Smooth muscle cell of the pulmonary artery (primary cell): ENCODE data around the gene ADH7. TPM values are rescaled to one million over a fixed set of nuclear protein-coding genes. Genes with fewer than 3 reads are reported as not detected.

ENCODE experiments used
- total RNA-seq: library from RNA; depleted of rRNA; stranded (reverse); fragments of >200 nt; gene quantifications from 2 replicates; pipeline ENCODE4 v1.2.3, GENCODE V29; 2014

The ADH7 gene
- total RNA-seq = not detected in 2 replicates

GRCh38 chr4:99435154-99435553 lies at the start of gene ADH7:
Gene ADH7, minus strand, starts transcription at chr4:99435342. Its CDS starts 109 bp downstream, at chr4:99435233.

Other genes with a start within 250 kb of the ADH7 start
- gene ADH6, start 216.1 kb downstream of the ADH7 start, total RNA-seq = not detected in 2 replicates
- not detected in 2 replicates for gene ADH1A, start 144.4 kb downstream of the ADH7 start, total RNA-seq
- 22.1 and 685 TPM in 2 replicates for gene ADH1B, start 113.9 kb downstream of the ADH7 start, total RNA-seq
- gene ADH1C, start 82.6 kb downstream of the ADH7 start, total RNA-seq = 0.07 and 0.23 TPM in 2 replicates
- gene C4orf17, start 75.7 kb upstream of the ADH7 start, total RNA-seq = not detected in 2 replicates
- 5.8 and 7.4 TPM in 2 replicates for gene TRMT10A, start 128.7 kb upstream of the ADH7 start, total RNA-seq
- gene MTTP, start 139.5 kb upstream of the ADH7 start, total RNA-seq = 0.33 TPM in 1 of 2 replicates, not detected in the other
- not detected in 2 replicates for gene C4orf54, start 222.5 kb upstream of the ADH7 start, total RNA-seq